OCI-M2 (cell line): ENCODE measurements around the gene EPN3.

Experiments
- DNase-seq: peaks from one replicate; lab custom pipeline; 2025; ENCODE audit not compliant: unreplicated experiment; lab: John Stamatoyannopoulos, UW

Gene EPN3

GRCh38 chr17:50585891-50586290 is 53.4 kb downstream of the EPN3 start:
- DNase-seq, result no peak

GRCh38 chr17:50586421-50587247 is 54.1 kb downstream of the EPN3 start:
- DNase-seq, result no peak

GRCh38 chr17:50587571-50587970 is 55.0 kb downstream of the EPN3 start:
- DNase-seq, result no peak

GRCh38 chr17:50588391-50589049 is 56.0 kb downstream of the EPN3 start:
- DNase-seq, result no peak

GRCh38 chr17:50589095-50589705 is 56.7 kb downstream of the EPN3 start:
- no peak for DNase-seq

GRCh38 chr17:50590946-50591737 is 58.6 kb downstream of the EPN3 start:
- no peak for DNase-seq

- DNase-seq, result no peak
Measured at GRCh38 chr17:50593321-50593720, 60.8 kb downstream of the EPN3 start.
